ENCODE results near the gene CALY.

CALY gene

DNA sequence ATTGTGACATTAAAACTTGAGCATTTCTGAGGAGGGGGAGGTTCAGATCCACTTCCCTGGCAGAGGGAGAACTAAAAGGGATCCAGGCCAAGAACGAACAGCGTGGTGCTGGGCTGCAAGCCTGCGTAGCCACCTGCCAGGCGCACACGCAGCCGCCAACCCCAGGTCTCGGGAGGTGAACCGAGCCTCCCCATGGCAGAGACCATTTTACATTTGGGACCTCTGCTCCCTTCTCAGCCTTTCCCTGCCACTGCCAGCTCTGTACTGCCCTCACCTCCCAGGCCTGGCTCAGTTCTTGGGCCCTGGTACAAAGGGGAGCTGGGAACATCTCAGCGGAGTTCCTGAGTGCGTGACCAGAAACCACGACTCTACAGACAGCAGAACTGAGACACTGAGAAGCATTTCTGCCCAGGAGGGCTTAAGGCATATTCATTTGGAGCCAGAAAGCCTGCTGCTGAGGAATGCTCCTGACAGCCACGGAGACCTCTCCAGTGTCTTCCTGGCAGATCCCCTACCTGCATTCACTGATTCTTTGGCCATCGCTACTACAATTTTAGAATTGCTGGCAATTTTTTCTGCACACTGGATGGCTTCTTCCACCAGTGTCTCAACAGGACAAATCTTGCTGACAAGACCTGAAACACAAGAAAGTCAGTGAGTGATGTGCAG, 28.9 kb upstream of the CALY start:
- TF ChIP-seq, protein P1, sequence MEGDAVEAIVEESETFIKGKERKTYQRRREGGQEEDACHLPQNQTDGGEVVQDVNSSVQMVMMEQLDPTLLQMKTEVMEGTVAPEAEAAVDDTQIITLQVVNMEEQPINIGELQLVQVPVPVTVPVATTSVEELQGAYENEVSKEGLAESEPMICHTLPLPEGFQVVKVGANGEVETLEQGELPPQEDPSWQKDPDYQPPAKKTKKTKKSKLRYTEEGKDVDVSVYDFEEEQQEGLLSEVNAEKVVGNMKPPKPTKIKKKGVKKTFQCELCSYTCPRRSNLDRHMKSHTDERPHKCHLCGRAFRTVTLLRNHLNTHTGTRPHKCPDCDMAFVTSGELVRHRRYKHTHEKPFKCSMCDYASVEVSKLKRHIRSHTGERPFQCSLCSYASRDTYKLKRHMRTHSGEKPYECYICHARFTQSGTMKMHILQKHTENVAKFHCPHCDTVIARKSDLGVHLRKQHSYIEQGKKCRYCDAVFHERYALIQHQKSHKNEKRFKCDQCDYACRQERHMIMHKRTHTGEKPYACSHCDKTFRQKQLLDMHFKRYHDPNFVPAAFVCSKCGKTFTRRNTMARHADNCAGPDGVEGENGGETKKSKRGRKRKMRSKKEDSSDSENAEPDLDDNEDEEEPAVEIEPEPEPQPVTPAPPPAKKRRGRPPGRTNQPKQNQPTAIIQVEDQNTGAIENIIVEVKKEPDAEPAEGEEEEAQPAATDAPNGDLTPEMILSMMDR (IDR thresholded peaks at IDR 0.05; ENCODE audit: extremely low read depth, missing control alignments): no peak
- DNase-seq (ENCODE audit: low spot score): no peak

DNA sequence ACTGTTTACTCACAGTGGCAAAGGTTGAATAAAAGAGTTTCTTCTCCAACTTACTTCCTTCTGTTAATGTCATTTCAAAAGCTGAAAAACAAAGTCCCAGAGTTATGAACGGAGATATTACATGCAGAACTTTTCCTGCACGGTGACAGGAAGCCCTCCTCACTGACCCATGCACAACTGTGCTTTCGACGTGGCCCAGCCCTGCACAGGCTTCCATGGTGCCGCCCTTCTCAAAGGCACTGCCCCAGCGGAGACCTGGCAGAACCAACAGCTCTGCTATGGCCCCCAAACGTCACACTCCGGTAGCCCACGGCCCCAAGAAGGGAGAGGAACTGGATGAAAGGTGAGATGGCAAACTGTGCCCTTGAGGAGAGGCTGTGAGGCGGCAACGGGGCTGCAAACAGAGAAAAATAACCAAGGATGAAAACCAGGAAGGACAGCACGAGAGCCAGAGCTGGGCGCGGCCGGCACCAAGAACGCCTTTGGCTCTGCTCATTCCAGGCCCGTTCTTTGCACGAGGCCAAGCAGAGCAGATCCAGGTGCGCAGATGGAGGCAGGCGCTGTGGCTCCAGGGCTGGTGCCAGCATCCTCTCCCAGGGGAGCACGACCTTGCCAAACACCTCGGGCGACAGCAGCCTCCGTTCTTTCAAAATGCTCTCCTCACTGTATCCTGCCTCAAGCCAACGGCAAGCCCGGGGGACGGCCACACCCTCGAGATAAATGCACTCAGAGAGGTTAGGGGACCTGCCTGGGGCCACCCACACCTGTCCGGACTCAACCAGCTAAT, 28.1 kb upstream of the CALY start:
- TF ChIP-seq, protein P1 (IDR thresholded peaks at IDR 0.05; ENCODE audit: extremely low read depth, missing control alignments): no peak
- no peak for DNase-seq (ENCODE audit: low spot score)

DNA sequence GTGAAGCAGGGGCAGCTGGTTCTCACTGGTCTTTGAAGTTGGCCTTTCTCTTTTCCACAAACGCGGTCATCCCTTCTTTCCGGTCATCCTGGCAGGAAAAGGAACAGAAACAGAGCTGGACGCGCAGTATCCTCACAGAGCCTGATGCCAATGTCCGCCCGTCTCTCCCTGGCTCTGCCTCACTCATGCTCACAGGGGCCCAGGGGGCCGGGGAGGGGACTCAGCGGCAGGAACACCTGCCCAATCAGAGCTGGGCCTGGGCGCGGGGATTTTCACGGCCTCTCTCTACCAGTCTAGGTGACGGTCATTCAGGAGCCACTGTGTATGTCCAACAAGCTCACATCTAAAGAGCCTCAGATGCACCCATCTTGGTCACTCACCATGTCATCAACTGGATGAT, 26.1 kb upstream of the CALY start:
- no peak for DNase-seq (ENCODE audit: low spot score)
- TF ChIP-seq, protein P1 (IDR thresholded peaks at IDR 0.05; ENCODE audit: extremely low read depth, missing control alignments): no peak

DNA sequence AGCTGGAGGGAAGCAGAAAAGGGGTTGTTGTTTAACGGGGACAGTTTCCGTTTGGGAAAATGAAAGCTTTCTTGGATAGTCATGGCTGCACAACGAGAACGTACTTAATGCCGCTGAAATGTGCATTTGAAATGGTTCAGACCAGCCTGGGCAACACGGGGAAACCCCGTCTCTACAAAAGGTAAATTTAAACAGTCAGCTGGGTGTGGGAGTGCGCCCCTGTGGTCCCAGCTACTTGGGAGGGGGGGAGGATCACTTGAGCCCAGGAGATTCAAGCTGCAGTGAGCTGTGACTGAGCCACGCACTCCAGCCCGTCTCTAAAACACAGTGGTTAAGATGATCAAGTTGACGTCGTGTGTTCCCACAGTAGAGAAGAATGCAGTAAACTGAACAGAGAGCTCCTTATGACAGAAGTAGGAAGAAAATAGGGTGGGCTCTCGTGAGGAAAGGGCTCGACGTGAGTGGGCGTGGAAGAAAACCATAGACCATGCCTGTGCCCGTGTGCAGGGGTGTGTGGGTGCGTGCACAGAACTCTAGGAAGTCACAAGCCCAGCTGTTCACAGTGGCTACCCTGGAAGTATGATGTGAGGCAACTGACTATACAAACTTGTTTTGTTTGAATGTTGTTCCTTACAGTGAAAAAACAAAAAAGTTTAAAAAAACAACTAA, 25.2 kb upstream of the CALY start:
- TF ChIP-seq, protein P1 (IDR thresholded peaks at IDR 0.05; ENCODE audit: extremely low read depth, missing control alignments): no peak
- DNase-seq (ENCODE audit: low spot score): no peak

DNA sequence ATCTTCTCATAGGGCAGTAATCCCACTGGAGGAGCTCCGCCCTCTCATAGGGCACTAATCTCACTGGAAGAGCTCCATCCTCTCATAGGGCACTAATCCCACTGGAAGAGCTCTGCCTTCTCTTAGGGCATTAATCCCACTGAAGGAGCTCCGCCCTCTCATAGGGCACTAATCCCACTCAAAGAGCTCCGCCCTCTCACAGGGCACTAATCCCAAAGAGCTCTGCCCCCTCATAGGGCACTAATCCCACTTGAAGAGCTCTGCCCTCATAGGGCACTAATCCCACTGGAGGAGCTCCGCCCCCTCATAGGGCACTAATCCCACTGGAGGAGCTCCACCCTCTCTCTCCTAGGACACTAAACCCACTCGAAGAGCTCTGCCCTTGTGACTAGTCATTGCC, 24.5 kb upstream of the CALY start:
- TF ChIP-seq, protein P1 (IDR thresholded peaks at IDR 0.05; ENCODE audit: extremely low read depth, missing control alignments): no peak
- no peak for DNase-seq (ENCODE audit: low spot score)

DNA sequence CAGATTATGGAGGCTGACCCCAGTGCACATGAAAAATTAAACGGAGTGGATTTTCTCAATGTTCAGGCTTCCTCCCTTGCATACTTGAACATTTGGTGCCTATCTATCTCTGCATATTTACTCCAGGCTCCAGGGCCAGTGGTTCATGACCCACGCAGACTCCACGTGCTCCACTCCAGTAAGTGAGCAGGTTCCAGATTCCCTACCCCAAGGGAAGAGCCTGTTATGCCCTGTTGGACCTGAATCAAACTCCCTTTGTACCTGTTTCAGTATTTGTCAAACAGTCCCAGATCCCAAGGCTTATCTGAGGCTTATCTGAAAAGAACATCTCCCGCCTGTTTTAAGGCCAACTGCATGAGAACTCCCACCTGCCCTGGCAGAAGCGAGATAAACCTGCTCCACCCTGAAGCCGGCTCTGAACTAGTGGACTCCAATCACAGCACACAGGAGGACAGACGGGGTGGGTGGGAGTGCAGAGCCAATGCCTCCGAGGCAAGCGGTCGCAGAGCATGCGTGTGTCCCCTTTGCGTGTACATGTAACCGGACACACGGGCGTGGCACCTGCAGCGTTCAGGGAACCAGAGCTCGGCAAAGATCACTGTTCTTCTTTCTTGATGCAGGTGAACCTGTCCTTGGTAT, 23.4 kb upstream of the CALY start:
- DNase-seq (ENCODE audit: low spot score): no peak
- TF ChIP-seq, protein P1 (IDR thresholded peaks at IDR 0.05; ENCODE audit: extremely low read depth, missing control alignments): no peak
